Measurements from ENCODE around the gene ZNF587B. TPM values are rescaled to one million over a fixed set of nuclear protein-coding genes. Genes with fewer than 3 reads are reported as not detected.
"Not testable (repeated sequence)": the region's sequence is repeated elsewhere in the genome, so short reads cannot be mapped to it uniquely, and the experiment has no call there.

ZNF587B gene
- 6.9 to 14.5 TPM (median 8.0 TPM) in 3 replicates for total RNA-seq
- long read RNA-seq, partial matches to known transcripts, result 0 of 2 reads
- long read RNA-seq, other reads (novel, unspliced or antisense), result 2 of 2 reads

- Mint-ChIP-seq H3K27ac (ENCODE audit: unreplicated experiment) (peak within 1 kb of the TSS; percentile 78), H3K36me3 (ENCODE audit: low read depth) (peaks cover 6% of the 10 kb centered on the region), H3K27me3 (ENCODE audit: low read depth) (no peaks in the 10 kb centered on the region), H3K4me3 (ENCODE audit: unreplicated experiment) (peak within 1 kb of the TSS; percentile 71), H3K9me3 (ENCODE audit: low read depth) (no peaks in the 10 kb centered on the region), H3K4me1 (ENCODE audit: low read depth) (peaks cover 34% of the 10 kb centered on the region)
- peak; percentile 78 for TF ChIP-seq CTCF (IDR thresholded peaks at IDR 0.05)
- DNase-seq (ENCODE audit: low spot score), result no peak
These were observed at the start of gene ZNF587B for GRCh38 chr19:57830071-57830602. Gene ZNF587B (plus strand): TSS chr19:57830299. CDS start chr19:57830529, 230 bp downstream.

GRCh38 chr19:57786286-57786685 is 43.8 kb upstream of the ZNF587B start:
- peaks cover 3% of the 10 kb centered on the region for H3K9me3 Mint-ChIP-seq (ENCODE audit: low read depth)
- no peak overlapping the region for H3K4me3 Mint-ChIP-seq (ENCODE audit: unreplicated experiment)
- no peaks in the 10 kb centered on the region for H3K27me3 Mint-ChIP-seq (ENCODE audit: low read depth)
- no peak for TF ChIP-seq CTCF (IDR thresholded peaks at IDR 0.05)
- H3K36me3 Mint-ChIP-seq (ENCODE audit: low read depth), result peaks cover 24% of the 10 kb centered on the region
- H3K27ac Mint-ChIP-seq (ENCODE audit: unreplicated experiment), result no peak overlapping the region
- no peak for DNase-seq (ENCODE audit: low spot score)
- no peaks in the 10 kb centered on the region for H3K4me1 Mint-ChIP-seq (ENCODE audit: low read depth)

GRCh38 chr19:57786906-57787305 is 43.2 kb upstream of the ZNF587B start:
- Mint-ChIP-seq H3K4me1 (ENCODE audit: low read depth) (no peaks in the 10 kb centered on the region), H3K36me3 (ENCODE audit: low read depth) (peaks cover 24% of the 10 kb centered on the region), H3K4me3 (ENCODE audit: unreplicated experiment) (no peak overlapping the region), H3K27ac (ENCODE audit: unreplicated experiment) (no peak overlapping the region), H3K9me3 (ENCODE audit: low read depth) (peaks cover 3% of the 10 kb centered on the region), H3K27me3 (ENCODE audit: low read depth) (no peaks in the 10 kb centered on the region)
- no peak for DNase-seq (ENCODE audit: low spot score)
- no peak for TF ChIP-seq CTCF (IDR thresholded peaks at IDR 0.05)

- Mint-ChIP-seq H3K4me1 (ENCODE audit: low read depth) (peaks cover 5% of the 10 kb centered on the region), H3K27ac (ENCODE audit: unreplicated experiment) (no peak overlapping the region), H3K36me3 (ENCODE audit: low read depth) (peaks cover 19% of the 10 kb centered on the region), H3K27me3 (ENCODE audit: low read depth) (no peaks in the 10 kb centered on the region), H3K9me3 (ENCODE audit: low read depth) (peaks cover 3% of the 10 kb centered on the region), H3K4me3 (ENCODE audit: unreplicated experiment) (no peak overlapping the region)
- no peak for DNase-seq (ENCODE audit: low spot score)
- no peak for TF ChIP-seq CTCF (IDR thresholded peaks at IDR 0.05)
These were observed 41.9 kb upstream of the ZNF587B start for GRCh38 chr19:57788114-57788692.

GRCh38 chr19:57789288-57789687 is 40.8 kb upstream of the ZNF587B start:
- TF ChIP-seq CTCF (IDR thresholded peaks at IDR 0.05), result no peak
- H3K4me1 Mint-ChIP-seq (ENCODE audit: low read depth), result peaks cover 8% of the 10 kb centered on the region
- no peaks in the 10 kb centered on the region for H3K27me3 Mint-ChIP-seq (ENCODE audit: low read depth)
- peaks cover 3% of the 10 kb centered on the region for H3K9me3 Mint-ChIP-seq (ENCODE audit: low read depth)
- H3K27ac Mint-ChIP-seq (ENCODE audit: unreplicated experiment), result no peak overlapping the region
- DNase-seq (ENCODE audit: low spot score), result no peak
- no peak overlapping the region for H3K4me3 Mint-ChIP-seq (ENCODE audit: unreplicated experiment)
- H3K36me3 Mint-ChIP-seq (ENCODE audit: low read depth), result peaks cover 19% of the 10 kb centered on the region

GRCh38 chr19:57796580-57796979 is 33.5 kb upstream of the ZNF587B start:
- DNase-seq (ENCODE audit: low spot score); H3K27me3 Mint-ChIP-seq (ENCODE audit: low read depth); H3K9me3 Mint-ChIP-seq (ENCODE audit: low read depth); H3K27ac Mint-ChIP-seq (ENCODE audit: unreplicated experiment); H3K4me3 Mint-ChIP-seq (ENCODE audit: unreplicated experiment); H3K36me3 Mint-ChIP-seq (ENCODE audit: low read depth): not testable (repeated sequence)
- peaks cover 18% of the 10 kb centered on the region for H3K4me1 Mint-ChIP-seq (ENCODE audit: low read depth)
